NCI-H146 treated with DMSO at 0.1 percent for 48 hours (cell line): ENCODE measurements around the gene SEPTIN8.

Experiments
- DNase-seq: peaks from one replicate; lab custom pipeline; 2025; ENCODE audit not compliant: unreplicated experiment; lab: John Stamatoyannopoulos, UW

SEPTIN8 gene

GRCh38 chr5:132766020-132766805 lies 10.8 kb downstream of the SEPTIN8 start:
- no peak for DNase-seq

GRCh38 chr5:132765311-132766019 lies 11.6 kb downstream of the SEPTIN8 start:
- DNase-seq = no peak

GRCh38 chr5:132764671-132765238 lies 12.3 kb downstream of the SEPTIN8 start:
- no peak for DNase-seq

DNA sequence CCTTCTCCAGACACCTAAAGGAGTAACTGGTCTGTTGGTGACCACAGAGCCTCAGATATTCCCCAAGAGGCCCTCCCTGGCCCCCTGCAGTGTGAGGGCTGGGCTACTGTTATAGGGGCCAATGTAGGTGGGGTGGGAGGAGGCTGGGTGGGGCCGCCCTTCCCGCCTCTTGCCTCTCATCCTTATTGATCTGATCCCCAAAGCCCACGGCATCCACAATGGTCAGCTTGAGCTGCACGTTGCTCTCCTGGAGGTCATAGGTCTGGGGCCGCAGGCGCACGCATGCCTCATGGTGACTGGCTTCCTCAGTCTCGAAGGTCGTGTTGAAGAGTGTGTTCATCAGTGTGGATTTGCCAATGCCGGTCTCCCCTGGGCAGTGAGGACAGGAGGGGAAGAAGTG lies 13.0 kb downstream of the SEPTIN8 start:
- no peak for DNase-seq

DNA sequence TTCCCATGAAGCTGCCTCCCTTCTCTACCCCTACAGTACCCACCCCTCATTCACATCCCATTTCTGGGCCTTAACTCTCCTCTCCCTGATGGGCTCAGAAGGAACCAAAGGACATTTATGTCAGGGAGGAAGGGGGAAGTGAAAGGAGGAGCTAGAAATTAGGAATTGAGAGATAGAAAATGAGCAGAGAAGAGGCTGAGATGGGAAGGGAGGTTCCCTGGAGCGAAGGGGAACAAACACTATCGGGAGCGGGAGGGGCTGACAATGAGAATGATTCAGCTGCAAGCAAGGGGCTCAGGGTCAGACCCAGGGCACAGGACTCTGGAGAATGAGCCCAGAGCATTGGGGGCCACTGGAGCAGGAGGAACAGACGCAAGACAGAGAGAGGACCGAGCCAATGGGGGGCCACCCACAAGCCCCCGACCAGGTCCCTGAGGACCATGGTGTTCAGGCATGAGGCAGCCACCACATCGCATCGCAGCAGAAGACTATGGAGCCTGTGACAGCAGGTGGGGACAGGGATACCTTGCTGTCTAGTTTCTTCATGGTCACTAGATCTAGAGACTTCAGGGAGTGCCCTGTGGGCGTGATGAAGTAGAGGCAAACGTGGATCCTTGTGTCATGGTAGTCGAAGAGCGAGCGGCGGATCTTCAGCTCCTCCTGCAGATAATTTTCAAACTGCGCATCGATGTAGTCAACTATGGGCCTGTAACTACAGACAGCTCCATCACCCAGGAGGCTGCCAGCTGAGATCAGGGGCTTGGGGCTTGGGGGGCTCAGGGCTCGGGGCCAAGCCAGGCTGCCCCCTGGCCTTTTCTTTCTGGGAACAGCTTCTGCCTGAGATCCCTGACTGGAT lies 13.6 kb downstream of the SEPTIN8 start:
- DNase-seq = no peak

DNA sequence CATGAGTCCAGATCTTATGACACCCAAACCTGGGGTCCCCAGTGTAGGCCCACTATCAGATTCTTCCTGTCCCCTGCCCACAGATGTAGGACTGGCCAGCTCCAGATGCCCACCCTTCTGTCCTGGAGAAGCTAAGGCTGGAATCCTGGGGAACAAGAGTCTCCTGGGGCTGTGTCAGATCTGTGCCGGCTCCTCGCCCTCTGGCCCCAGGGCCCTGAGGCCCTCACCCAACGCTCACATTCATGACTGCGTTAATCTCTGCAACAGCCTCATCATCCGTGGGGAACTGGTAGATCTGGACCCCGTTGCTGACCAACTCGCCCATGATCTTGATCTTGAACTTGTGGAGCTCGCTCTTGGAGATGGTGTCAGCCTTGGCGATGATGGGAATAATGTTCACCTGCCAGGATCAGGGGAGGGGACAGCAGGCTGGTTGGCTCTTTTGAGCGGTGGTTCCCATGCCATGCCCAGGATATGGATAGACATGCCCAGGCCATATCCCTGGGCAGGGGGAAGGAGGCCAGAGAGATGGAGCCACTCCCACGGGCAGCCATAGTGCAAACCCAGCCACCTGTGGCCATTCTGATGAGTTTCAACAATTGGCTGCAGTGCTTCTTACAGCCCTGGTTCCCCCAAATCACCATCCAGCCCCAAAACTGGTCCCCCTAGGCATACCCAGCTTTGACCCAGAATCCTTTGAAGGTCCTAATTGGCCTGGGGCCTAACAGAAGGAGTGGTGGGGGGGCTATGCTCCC lies 14.6 kb downstream of the SEPTIN8 start:
- no peak for DNase-seq

DNA sequence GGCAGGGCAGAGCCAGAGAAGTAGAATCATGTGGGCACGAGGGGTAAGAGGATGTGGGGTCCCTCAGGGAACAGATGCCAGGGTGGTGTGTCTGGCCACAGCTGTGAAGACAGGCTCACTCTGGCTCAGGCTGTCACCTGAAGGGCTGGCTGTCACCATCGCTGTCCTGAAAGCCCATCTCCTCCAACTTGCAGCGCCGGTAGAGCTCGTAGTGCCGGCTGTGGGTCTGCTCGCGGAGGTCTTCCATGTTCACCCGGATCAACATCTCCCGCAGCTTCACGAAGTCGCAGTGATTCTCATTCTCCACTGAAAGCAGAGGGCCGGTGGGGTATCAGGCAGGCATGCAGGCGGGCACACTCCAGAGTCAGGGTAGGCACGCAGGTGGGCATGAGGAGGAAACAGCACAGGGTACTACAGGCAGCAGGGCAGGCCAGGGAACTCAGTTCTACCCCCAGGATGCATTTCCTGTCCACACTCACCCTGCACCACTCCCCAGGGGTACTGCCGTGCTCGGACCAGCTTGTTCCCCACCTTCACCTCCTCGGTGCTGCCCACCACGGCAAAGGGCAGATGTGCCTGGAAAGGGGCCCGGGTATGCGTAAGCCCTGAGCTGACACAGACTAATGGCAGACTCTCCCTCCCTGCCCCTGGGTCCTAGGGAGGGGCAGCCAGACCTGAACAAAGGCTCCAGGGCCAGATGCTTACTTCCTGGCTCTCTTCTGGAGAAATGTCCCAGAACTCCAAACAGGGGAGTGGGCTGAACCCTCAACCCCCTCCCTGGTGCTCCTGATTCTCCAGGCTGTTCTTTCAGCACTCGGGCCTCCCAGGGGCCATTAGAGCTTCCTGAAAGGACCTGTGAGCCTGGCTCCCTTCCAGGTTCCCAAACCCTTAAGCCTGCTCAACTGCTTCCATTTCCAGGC lies 15.5 kb downstream of the SEPTIN8 start:
- no peak for DNase-seq

DNA sequence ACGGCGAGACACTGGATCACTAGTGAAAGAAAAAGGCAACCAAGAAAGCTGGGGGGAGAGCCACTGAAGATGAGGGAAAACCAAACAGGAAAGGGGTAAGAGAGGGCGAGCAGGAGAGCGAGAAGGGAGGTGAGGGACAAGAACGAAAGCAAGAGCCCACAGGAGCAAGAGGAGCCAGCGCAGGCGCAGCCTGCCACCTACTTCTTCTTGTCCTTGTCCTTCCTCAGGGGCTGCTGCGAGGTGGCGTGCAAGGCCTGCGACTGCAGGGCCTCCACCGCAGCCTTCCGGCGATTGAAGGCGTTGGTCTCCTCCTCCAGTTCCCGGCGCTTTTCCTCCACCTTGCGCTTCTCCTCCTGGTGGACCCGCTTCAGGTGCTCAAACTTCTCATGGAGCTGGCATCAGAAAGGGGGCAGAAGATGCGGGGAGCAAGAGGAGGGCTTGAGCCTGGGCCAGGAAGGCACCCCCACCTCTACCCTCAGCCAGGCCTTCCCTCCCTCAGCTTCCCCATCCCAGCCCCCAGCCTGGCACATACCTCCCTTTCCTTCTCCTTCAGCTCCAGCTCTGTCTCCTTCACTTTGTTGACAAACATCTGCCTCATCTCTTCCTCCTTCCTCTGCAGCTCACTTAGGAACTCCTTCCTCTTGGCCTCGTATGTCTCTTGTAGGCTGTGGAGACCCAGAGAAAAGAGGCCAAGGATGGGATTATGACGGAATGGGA lies 16.3 kb downstream of the SEPTIN8 start:
- DNase-seq = no peak

DNA sequence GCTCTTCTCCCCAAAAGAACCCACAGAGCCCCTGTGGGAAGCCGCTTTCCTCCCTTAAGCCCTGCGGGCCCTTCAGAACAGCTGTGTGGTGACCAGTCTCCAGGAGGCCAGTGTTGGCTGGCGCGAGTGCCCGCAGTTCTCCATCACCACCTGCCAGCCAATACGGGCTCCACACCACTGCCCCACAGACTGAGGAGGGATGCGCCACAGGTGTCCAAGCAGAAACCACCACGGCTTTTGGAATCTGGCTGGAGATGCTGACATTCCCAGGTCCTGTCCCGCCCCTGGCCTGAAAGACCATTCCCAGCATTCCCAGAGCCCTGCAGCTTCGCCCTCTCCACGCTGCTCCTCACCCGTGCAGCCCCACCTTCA lies 17.0 kb downstream of the SEPTIN8 start:
- DNase-seq = no peak

DNA sequence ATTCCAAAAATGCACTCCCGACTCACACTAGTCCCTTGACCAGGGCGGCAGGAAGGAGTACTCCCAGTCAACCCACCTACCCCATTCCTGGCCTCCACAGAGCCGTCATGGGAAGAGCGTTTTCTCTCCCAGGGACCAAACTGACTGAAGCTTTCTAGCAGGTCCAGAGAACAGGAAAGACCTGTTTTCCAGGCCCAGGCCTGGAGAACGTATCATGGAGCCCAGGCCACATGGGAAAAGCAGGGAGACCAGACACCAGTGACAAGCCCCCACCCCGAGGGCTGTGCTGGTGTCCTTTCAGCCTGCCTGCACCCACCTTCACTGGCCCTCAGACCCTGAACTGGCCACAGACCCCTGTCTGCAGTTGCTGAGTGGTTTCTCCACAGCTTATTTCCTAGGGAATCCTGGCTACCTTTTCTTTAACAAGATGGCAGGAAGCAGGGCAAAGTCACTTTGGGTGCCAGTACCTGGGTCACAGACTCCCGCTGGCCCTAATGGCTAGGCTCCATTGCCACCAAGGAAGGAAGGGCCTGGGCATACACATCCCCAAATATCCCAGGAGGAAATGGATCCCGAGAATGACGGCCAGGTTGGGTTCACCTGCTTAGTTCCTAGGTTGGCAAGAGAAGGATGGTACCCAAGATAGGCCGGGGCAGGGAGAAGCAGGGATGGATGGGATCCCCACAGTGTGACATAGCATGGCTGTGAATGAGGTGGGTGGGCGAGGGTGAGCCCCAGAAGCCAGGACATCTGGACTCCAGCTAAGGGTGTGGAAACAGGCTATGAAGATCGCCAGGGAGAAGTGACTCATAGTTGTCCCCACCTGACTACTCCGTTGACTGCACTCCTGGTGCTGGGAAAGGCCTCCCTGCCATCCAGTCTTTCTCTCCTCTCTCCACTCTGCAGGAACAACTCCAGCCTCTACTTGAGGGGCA lies 17.7 kb downstream of the SEPTIN8 start:
- no peak for DNase-seq

GRCh38 chr5:132758451-132758850 lies 18.6 kb downstream of the SEPTIN8 start:
- DNase-seq = no peak

DNA sequence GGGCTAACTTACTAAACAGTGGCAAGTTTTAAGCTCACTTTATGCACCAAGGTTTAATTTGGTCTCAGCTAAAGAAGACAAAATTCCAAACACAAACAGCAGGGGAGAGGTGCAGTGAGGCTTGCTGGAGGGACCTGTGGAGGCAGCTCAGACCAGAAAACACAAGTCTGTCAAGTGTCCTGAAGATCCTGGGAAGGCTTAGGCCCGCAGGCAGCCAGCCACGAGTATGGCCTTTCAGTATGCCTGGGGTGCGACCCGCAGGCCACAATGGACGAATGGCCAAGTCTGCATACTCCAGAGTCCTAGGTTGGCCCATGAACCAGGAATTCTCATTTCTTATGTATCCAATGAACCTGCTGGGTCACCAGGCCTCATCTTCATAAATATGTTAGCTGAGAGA lies 20.5 kb downstream of the SEPTIN8 start:
- no peak for DNase-seq

- no peak for DNase-seq
These were observed 22.1 kb downstream of the SEPTIN8 start for GRCh38 chr5:132754947-132755346.

DNA sequence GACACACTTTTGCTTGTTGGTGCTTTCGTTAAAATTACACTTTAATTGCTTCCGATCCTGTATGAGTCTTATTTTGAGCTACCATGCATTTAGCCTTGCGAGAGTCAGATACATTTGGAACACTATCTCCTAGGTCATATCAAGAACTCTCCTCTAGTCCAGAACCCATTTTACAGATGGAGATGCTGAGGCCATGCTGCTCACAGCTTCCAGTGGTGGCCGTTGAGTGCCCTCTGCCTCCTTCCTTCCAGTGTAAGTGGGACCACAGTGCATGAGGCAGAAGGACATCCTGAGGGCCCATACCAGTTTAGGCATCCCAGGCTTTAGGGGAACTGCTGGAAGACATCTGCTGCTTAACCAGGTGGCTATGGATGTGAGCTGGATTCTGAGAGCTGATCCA lies 22.9 kb downstream of the SEPTIN8 start:
- no peak for DNase-seq

DNA sequence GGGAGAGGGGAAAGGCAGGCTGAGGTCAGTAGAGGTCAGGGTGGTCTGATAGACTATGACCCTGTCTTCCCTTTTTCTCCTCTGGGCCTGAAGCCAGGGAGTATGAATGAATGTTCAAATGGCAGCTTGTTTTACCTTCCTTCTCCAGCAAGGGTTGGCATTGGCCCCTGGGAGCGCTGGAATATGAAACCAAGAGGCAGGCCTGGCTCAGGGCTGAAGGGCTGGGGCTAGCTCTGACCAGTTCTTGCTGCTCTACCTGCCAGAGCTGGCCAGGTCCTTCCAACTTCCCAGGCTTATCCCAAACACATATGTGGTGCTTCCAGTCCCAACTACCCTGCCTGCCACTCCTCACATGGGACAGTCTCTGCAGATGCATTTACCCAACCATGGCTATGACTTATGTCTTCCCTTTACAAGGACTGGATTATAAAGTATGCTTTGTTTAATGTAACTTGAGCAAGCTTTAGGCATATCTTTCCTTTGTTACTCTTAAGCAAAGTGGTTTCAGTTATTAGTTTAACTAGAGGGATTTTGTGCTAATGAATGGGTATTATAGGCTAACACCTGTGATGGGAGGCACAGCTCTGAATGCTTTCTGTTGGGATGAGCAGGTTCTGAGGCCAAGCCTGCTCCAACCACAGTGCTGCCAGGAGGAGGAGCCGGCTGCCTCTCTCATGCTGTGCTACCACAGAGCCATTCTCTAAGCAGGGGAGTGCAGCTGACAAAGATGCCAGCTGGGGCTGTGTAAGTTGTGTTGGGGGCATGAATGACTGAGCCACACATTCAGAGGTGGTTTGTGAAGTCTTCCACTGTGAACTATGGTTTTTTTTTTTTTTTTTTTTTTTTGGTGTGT lies 23.7 kb downstream of the SEPTIN8 start:
- DNase-seq = no peak

DNA sequence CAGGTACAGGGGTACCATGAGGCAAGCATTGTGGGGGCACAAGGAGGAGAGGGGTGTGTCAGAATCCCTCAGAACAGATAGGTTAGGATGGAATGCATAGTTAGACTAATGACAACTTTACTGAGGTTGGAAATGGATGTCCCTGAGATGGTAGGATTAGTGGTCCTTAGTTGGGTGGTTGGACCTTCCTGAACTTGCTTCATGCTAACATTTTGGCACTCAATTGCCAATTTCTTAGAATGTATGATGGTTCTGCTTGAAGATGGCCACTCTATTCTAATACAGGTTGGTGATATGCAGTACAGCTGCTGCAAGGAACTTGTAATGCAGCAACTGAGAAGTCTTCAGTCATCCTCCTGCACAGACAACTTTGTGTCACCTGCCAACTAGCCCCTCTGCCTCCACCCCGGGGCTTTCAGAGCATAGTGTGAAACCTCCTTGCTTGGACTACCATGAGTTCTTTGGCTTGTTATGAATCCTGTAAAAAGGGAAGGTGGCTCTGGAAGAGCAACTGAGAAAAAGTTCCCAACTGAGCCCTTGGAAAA lies 24.4 kb downstream of the SEPTIN8 start:
- no peak for DNase-seq
